ENCODE results near the gene ISL2. TPM values are rescaled to one million over a fixed set of nuclear protein-coding genes. Genes with fewer than 3 reads are reported as not detected.

The ISL2 gene
- polyA plus RNA-seq, 2 of the 4 experiments (the other 2 are of a cell fraction), result 2.6 to 3.2 TPM

DNA sequence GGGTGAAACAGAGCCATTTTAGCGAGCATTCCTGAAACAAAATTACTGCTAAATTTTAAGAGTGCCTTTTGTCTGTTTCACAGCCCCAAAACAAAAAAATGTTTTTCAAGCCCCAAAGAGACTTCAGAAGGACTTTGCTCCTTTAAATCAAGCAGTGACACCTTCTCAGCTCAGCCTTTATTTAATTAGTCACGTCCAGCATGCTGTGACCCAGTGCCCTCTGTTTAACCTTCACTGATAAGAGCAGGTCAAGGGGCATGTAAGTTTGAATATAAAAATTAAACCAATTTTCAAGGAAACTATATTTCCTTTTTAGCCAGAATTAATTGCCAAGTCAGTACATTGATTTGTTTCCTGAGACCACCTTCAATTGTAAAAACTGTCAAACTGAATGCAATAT lies 40.6 kb downstream of the ISL2 start:
- Histone ChIP-seq H3K4me1 (no peaks in the 10 kb centered on the region), H3K4me3 (no peak overlapping the region), H3K27ac (no peak overlapping the region), H3K4me2 (no peak overlapping the region), H3K9me3 (no peaks in the 10 kb centered on the region)
- ATAC-seq, result no peak
- no peak for DNase-seq (ENCODE audit: low read depth in 1 of 2, low spot score in 1 of 2)
- 32% methylated on average over 2 of the region's 2 CpGs for WGBS (ENCODE audit: missing lambda C conversion rate)
- no peak for FAIRE-seq
- TF ChIP-seq CBX2 (IDR thresholded peaks at IDR 0.05; ENCODE audit: borderline replicate concordance, low read depth) (no peak), EP300 (IDR thresholded peaks at IDR 0.05) (no peak)
- ChIA-PET CTCF (no interaction called here), POLR2A (no interaction called here)

DNA sequence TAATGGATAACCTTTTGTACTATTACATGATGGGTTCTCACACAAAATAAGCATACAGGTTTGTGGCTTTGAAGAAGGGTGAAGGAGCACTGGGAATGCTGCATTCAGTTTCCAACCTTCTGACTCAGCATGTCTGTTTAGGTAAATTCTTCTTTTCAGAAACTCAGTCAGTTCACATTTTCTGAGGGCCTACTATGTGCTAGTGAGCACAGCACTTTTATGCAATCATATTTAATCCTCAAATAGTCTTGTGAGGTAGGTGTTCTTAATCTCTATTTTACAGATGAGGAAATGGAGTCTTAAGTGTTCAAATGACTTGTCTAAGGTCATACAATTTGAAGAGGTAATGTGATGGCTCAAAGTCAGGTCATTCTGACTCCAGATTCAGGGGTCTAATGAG lies 41.2 kb downstream of the ISL2 start:
- FAIRE-seq (peak; percentile 56), DNase-seq (ENCODE audit: low read depth in 1 of 2, low spot score in 1 of 2) (no peak), ATAC-seq (no peak)
- Histone ChIP-seq H3K9me3 (no peaks in the 10 kb centered on the region), H3K4me2 (no peak overlapping the region), H3K27ac (no peak overlapping the region), H3K4me3 (no peak overlapping the region), H3K4me1 (no peaks in the 10 kb centered on the region)
- TF ChIP-seq RAD21 (conservative IDR thresholded peaks at IDR 0.05 in 1 of 2, IDR thresholded peaks at IDR 0.05 in 1 of 2) (no peak), ELK1 (IDR thresholded peaks at IDR 0.05; ENCODE audit: low read depth, low read length) (no peak)
- ChIA-PET CTCF (no interaction called here), POLR2A (no interaction called here)

- no peak overlapping the region for H3K27ac ChIP-seq
- H3K4me3 ChIP-seq, result no peak overlapping the region
- H3K4me1 ChIP-seq, result no peaks in the 10 kb centered on the region
- H3K4me2 ChIP-seq, result no peak overlapping the region
- no peak for TF ChIP-seq TP53 (CRISPR knock-in tag; IDR thresholded peaks at IDR 0.05)
- TF ChIP-seq RAD21 (conservative IDR thresholded peaks at IDR 0.05 in 1 of 2, IDR thresholded peaks at IDR 0.05 in 1 of 2), result no peak
- TF ChIP-seq, protein P1, sequence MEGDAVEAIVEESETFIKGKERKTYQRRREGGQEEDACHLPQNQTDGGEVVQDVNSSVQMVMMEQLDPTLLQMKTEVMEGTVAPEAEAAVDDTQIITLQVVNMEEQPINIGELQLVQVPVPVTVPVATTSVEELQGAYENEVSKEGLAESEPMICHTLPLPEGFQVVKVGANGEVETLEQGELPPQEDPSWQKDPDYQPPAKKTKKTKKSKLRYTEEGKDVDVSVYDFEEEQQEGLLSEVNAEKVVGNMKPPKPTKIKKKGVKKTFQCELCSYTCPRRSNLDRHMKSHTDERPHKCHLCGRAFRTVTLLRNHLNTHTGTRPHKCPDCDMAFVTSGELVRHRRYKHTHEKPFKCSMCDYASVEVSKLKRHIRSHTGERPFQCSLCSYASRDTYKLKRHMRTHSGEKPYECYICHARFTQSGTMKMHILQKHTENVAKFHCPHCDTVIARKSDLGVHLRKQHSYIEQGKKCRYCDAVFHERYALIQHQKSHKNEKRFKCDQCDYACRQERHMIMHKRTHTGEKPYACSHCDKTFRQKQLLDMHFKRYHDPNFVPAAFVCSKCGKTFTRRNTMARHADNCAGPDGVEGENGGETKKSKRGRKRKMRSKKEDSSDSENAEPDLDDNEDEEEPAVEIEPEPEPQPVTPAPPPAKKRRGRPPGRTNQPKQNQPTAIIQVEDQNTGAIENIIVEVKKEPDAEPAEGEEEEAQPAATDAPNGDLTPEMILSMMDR (IDR thresholded peaks at IDR 0.05), result no peak
- no peak for TF ChIP-seq NR3C1 (IDR thresholded peaks at IDR 0.05)
- no peak for TF ChIP-seq KDM1A (IDR thresholded peaks at IDR 0.05; ENCODE audit: low read depth)
- TF ChIP-seq RNF2 (IDR thresholded peaks at IDR 0.05; ENCODE audit: borderline replicate concordance, low read depth), result no peak
- no peak for TF ChIP-seq CBX8 (IDR thresholded peaks at IDR 0.05)
- TF ChIP-seq POLR2AphosphoS2 (conservative IDR thresholded peaks at IDR 0.05; ENCODE audit: low read length), result no peak
- no peak for TF ChIP-seq ZFP36 (IDR thresholded peaks at IDR 0.05; ENCODE audit: borderline replicate concordance, partially characterized antibody)
- TF ChIP-seq HOXB5 (CRISPR knock-in tag; IDR thresholded peaks at IDR 0.05), result no peak
- TF ChIP-seq, protein P2, sequence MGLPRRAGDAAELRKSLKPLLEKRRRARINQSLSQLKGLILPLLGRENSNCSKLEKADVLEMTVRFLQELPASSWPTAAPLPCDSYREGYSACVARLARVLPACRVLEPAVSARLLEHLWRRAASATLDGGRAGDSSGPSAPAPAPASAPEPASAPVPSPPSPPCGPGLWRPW (IDR thresholded peaks at IDR 0.05), result no peak
- TF ChIP-seq MAFK (IDR thresholded peaks at IDR 0.05; ENCODE audit: partially characterized antibody), result no peak
- CTCF ChIA-PET, result interaction anchor here (0.9 kb wide), 1 partner anchor 13 kb away, joined by 3 read pairs; no protein-coding TSS in a partner anchor
- ATAC-seq (no peak), FAIRE-seq (no peak), DNase-seq (ENCODE audit: low read depth in 1 of 2, low spot score in 1 of 2) (no peak)
- POLR2A ChIA-PET, result no interaction called here
- H3K9me3 ChIP-seq, result no peaks in the 10 kb centered on the region
- 26% methylated on average over 1 of the region's 1 CpG for WGBS (ENCODE audit: missing lambda C conversion rate)
Measured at GRCh38 chr15:76378691-76379090, 42.1 kb downstream of the ISL2 start.

DNA sequence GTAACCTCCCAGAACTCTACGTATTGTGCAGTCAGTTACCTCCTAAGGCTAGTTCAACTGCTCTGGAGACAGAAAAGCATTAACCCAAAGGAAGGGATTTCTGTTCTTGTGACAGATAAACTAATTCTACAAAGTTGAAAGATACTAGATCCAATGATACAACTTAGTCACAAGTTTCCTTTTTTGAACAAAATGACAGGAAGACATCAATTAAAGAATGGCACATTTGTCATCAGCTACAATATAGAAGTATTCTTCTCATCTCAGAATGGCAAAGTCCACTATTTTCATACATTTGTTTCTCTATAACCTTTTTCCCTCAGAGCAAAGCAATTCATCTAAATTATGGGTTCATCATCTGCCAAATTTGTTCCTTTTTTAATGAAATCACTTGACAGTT lies 43.7 kb downstream of the ISL2 start:
- WGBS (ENCODE audit: missing lambda C conversion rate), result 87% methylated on average over 1 of the region's 1 CpG
- Histone ChIP-seq H3K27ac (no peak overlapping the region), H3K9me3 (no peaks in the 10 kb centered on the region), H3K4me3 (no peak overlapping the region), H3K4me1 (no peaks in the 10 kb centered on the region), H3K4me2 (no peak overlapping the region)
- FAIRE-seq (peak; percentile 88), DNase-seq (ENCODE audit: low read depth in 1 of 2, low spot score in 1 of 2) (no peak), ATAC-seq (no peak)
- ChIA-PET CTCF (interaction anchor here (0.7 to 1.7 kb wide), 4 partner anchors 11 to 461 kb away, joined by 3 to 8 read pairs (median 4); no protein-coding TSS in a partner anchor), POLR2A (interaction anchor here (1.8 kb wide), 1 partner anchor 12 kb away, joined by 4 read pairs; no protein-coding TSS in a partner anchor)
- no peak for TF ChIP-seq CHD4 (IDR thresholded peaks at IDR 0.05; ENCODE audit: borderline replicate concordance)
- no peak for TF ChIP-seq TFCP2L1 (CRISPR knock-in tag; IDR thresholded peaks at IDR 0.05)
- no peak for TF ChIP-seq HOXB13 (CRISPR knock-in tag; IDR thresholded peaks at IDR 0.05; ENCODE audit: low read depth)
- no peak for TF ChIP-seq PHF8 (IDR thresholded peaks at IDR 0.05; ENCODE audit: borderline replicate concordance, low read depth)
- no peak for TF ChIP-seq ZFP36 (IDR thresholded peaks at IDR 0.05; ENCODE audit: borderline replicate concordance, partially characterized antibody)
- TF ChIP-seq EP300 (IDR thresholded peaks at IDR 0.05), result no peak
- no peak for TF ChIP-seq MYC (IDR thresholded peaks at IDR 0.05; ENCODE audit: borderline replicate concordance, low read length)
- no peak for TF ChIP-seq SMC3 (IDR thresholded peaks at IDR 0.05)
- TF ChIP-seq RARB (CRISPR knock-in tag; IDR thresholded peaks at IDR 0.05), result no peak
- TF ChIP-seq, protein P2 (IDR thresholded peaks at IDR 0.05), result no peak
- no peak for TF ChIP-seq ELK1 (IDR thresholded peaks at IDR 0.05; ENCODE audit: low read depth, low read length)
- TF ChIP-seq FOSB (CRISPR knock-in tag; IDR thresholded peaks at IDR 0.05), result no peak
- TF ChIP-seq RFX5 (IDR thresholded peaks at IDR 0.05), result no peak
